NT2/D1 (cell line): ENCODE data around the gene KDM2A.

Experiments
- SUZ12 ChIP-seq: IDR thresholded peaks from 2 replicates; pipeline ENCODE4 v1.6.1; 2011; ENCODE audit not compliant: insufficient read length, insufficient read depth; ENCODE audit errors: extremely low read depth
- YY1 ChIP-seq: IDR thresholded peaks from 2 replicates; pipeline ENCODE4 v1.6.1; 2011; ENCODE audit not compliant: insufficient read length, insufficient read depth
- ZNF274 ChIP-seq: IDR thresholded peaks from 2 replicates; pipeline ENCODE4 v1.6.1; 2011; ENCODE audit warnings: mild to moderate bottlenecking, low read depth, low read length

- TF ChIP-seq YY1 (no peak), ZNF274 (no peak), SUZ12 (no peak)
Measured at GRCh38 chr11:67264877-67265632, 146.0 kb downstream of the KDM2A start.
